OCI-LY1 (cell line): Measurements from ENCODE around the gene CNP.
"Not testable (repeated sequence)": the region's sequence is repeated elsewhere in the genome, so short reads cannot be mapped to it uniquely, and the experiment has no call there.

Experiments used
- CTCF ChIP-seq: fragments of 200-600 bp; sonication (generic), shearing (Covaris generic); IDR thresholded peaks from 2 replicates; pipeline ENCODE4 v1.5.1; 2017; ENCODE audit warnings: mild to moderate bottlenecking, antibody characterized with exemption, low read length, moderate library complexity, mixed read lengths
- EZH2 ChIP-seq: fragments of 200-600 bp; sonication (generic), shearing (Covaris generic); IDR thresholded peaks from 2 replicates; pipeline ENCODE4 v1.8.0; 2017; ENCODE audit warnings: borderline replicate concordance, mixed run types, mild to moderate bottlenecking, antibody characterized with exemption, low read length, moderate library complexity, mixed read lengths

- TF ChIP-seq CTCF, EZH2: not testable (repeated sequence)
Measured at GRCh38 chr17:42013740-42014139, 47.1 kb downstream of the CNP start.
